Esophagus squamous epithelium (tissue), 5 donors: ENCODE data around the gene KCNMA1. TPM values are rescaled to one million over a fixed set of nuclear protein-coding genes. Genes with fewer than 3 reads are reported as not detected.

ENCODE experiments used
- DNase-seq: peaks from one replicate; lab custom pipeline; 2025; lab: John Stamatoyannopoulos, UW
- H3K27ac ChIP-seq, 4 donors: fragments of 200-600 bp; sonication (generic); one replicate each; pipeline ENCODE4 v1.5.1; 2016 to 2019; ENCODE audit warnings: mild to moderate bottlenecking in 1 of 4
- H3K27me3 ChIP-seq, 4 donors: fragments of 200-600 bp; sonication (generic); 1 replicate in 3 of 4; 2 replicates in 1 of 4; pipeline versions ENCODE4 v1.5.1 to v1.6.0; 2017 to 2021; ENCODE audit warnings: antibody characterized with exemption in 1 of 4
- H3K36me3 ChIP-seq, 3 donors: fragments of 200-600 bp; sonication (generic); one replicate each; pipeline ENCODE4 v1.5.1; 2016 to 2019
- H3K4me1 ChIP-seq, 3 donors: fragments of 200-600 bp; sonication (generic); one replicate each; pipeline ENCODE4 v1.5.1; 2017 to 2019
- H3K4me3 ChIP-seq, 4 donors: fragments of 200-600 bp; sonication (generic); 1 replicate in 3 of 4; 2 replicates in 1 of 4; pipeline ENCODE4 v1.5.1; 2016 to 2019; ENCODE audit warnings: mild to moderate bottlenecking in 2 of 4, moderate library complexity in 1 of 4
- H3K9me3 ChIP-seq, 3 donors: fragments of 200-600 bp; sonication (generic); one replicate each; pipeline ENCODE4 v1.5.1; 2016 to 2019
- CTCF ChIP-seq, 6 experiments: fragments of 450-650 bp in 4 of 6; fragments of 200-600 bp in 2 of 6; sonication (generic) in 2 of 6; IDR thresholded peaks; one replicate each; pipeline ENCODE4 v1.5.1; 2016 to 2019; ENCODE audit warnings: antibody characterized with exemption in 6 of 6, mild to moderate bottlenecking in 4 of 6, moderate library complexity in 4 of 6
- POLR2A ChIP-seq, 4 donors: fragments of 450-650 bp; IDR thresholded peaks; one replicate each; pipeline ENCODE4 v1.6.1; 2017; ENCODE audit warnings: antibody characterized with exemption in 4 of 4, mild to moderate bottlenecking in 4 of 4, moderate library complexity in 3 of 4
- WGBS, 2 donors: methylation state at CpG; one replicate each; pipeline ENCODE4 v1.1.5; 2018; 5-methylcytosine and 5-hydroxymethylcytosine counted together
- intact Hi-C: fragments of 100-400 bp; cut with DNase I; formaldehyde crosslinking; loops from one replicate; pipeline ENCODE4 v1.15.0; 2022
- total RNA-seq, 4 donors: library from RNA; depleted of rRNA; stranded (reverse); fragments of >200 nt; gene quantifications; one replicate each; pipeline ENCODE4 v1.1.0, GENCODE V29; 2016
- donor health status: DM: yes; HTN: yes; CAD: no.

Gene KCNMA1
- total RNA-seq, 4 donors from 2014 or later: 7.5 to 74.2 (median 18.0) TPM

- intact Hi-C loops: no loop called here
- no peak overlapping the region for H3K4me3 ChIP-seq
- no peaks in the 10 kb centered on the region for H3K27me3 ChIP-seq
- no peaks in the 10 kb centered on the region for H3K9me3 ChIP-seq
- H3K4me1 ChIP-seq: peaks cover 0 to 8% (median 0%) of the 10 kb centered on the region in 3 donors
- H3K36me3 ChIP-seq: no peaks in the 10 kb centered on the region
- no peak for DNase-seq
- no peak overlapping the region for H3K27ac ChIP-seq
- WGBS, 2 donors: 76 to 88% methylated on average over 3 of the region's 3 CpGs
- TF ChIP-seq POLR2A (IDR thresholded peaks at IDR 0.05): no peak
- no peak for TF ChIP-seq CTCF (IDR thresholded peaks at IDR 0.05)
Observed at GRCh38 chr10:77062381-77062780, 575.2 kb downstream of the KCNMA1 start.

- H3K27me3 ChIP-seq: no peaks in the 10 kb centered on the region
- no peak for DNase-seq
- H3K4me1 ChIP-seq: peaks cover 0 to 8% (median 0%) of the 10 kb centered on the region in 3 donors
- 66 to 83% methylated on average over 2 of the region's 2 CpGs for WGBS, 2 donors
- no peak overlapping the region for H3K4me3 ChIP-seq
- H3K27ac ChIP-seq: no peak overlapping the region
- TF ChIP-seq CTCF (IDR thresholded peaks at IDR 0.05) (no peak), POLR2A (IDR thresholded peaks at IDR 0.05) (no peak)
- H3K9me3 ChIP-seq: no peaks in the 10 kb centered on the region
- H3K36me3 ChIP-seq: no peaks in the 10 kb centered on the region
- intact Hi-C loops: no loop called here
Observed at GRCh38 chr10:77060913-77061312, 576.7 kb downstream of the KCNMA1 start.

- TF ChIP-seq CTCF (IDR thresholded peaks at IDR 0.05) (no peak), POLR2A (IDR thresholded peaks at IDR 0.05) (no peak)
- no peak for DNase-seq
- no peak overlapping the region for H3K4me3 ChIP-seq
- no peaks in the 10 kb centered on the region for H3K27me3 ChIP-seq
- no peaks in the 10 kb centered on the region for H3K9me3 ChIP-seq
- no peaks in the 10 kb centered on the region for H3K36me3 ChIP-seq
- intact Hi-C loops: no loop called here
- 95 to 97% methylated on average over 2 of the region's 2 CpGs for WGBS, 2 donors
- no peaks in the 10 kb centered on the region for H3K4me1 ChIP-seq
- H3K27ac ChIP-seq: no peak overlapping the region
Observed at GRCh38 chr10:77056650-77057049, 581.0 kb downstream of the KCNMA1 start.

GRCh38 chr10:77052593-77052992 is 585.0 kb downstream of the KCNMA1 start:
- Histone ChIP-seq H3K36me3 (no peaks in the 10 kb centered on the region), H3K27me3 (no peaks in the 10 kb centered on the region), H3K27ac (no peak overlapping the region), H3K9me3 (no peaks in the 10 kb centered on the region), H3K4me1 (no peaks in the 10 kb centered on the region), H3K4me3 (no peak overlapping the region)
- WGBS, 2 donors: 93 to 97% methylated on average over 2 of the region's 2 CpGs
- intact Hi-C loops: no loop called here
- no peak for DNase-seq
- no peak for TF ChIP-seq CTCF (IDR thresholded peaks at IDR 0.05)
- TF ChIP-seq POLR2A (IDR thresholded peaks at IDR 0.05): no peak

- Histone ChIP-seq H3K27ac (no peak overlapping the region), H3K9me3 (no peaks in the 10 kb centered on the region), H3K36me3 (no peaks in the 10 kb centered on the region), H3K4me3 (no peak overlapping the region), H3K4me1 (no peaks in the 10 kb centered on the region), H3K27me3 (no peaks in the 10 kb centered on the region)
- TF ChIP-seq CTCF (IDR thresholded peaks at IDR 0.05): no peak
- no peak for TF ChIP-seq POLR2A (IDR thresholded peaks at IDR 0.05)
- no peak for DNase-seq
- intact Hi-C loops: no loop called here
Observed at GRCh38 chr10:77051837-77052236, 585.8 kb downstream of the KCNMA1 start.
